IMR-90 (cell line): ENCODE data around the gene KRT3.

Experiments
- BHLHE40 ChIP-seq: fragments of 150-350 bp; IDR thresholded peaks from 2 replicates; pipeline ENCODE4 v1.6.1; 2016; ENCODE audit warnings: mild to moderate bottlenecking, low read depth, low read length
- CEBPB ChIP-seq: IDR thresholded peaks from 2 replicates; pipeline ENCODE4 v1.6.1; 2012; ENCODE audit warnings: low read depth, low read length, improper control_type of control experiment
- MAZ ChIP-seq: IDR thresholded peaks from 2 replicates; pipeline ENCODE4 v1.6.1; 2012; ENCODE audit warnings: low read depth, mild to moderate bottlenecking, low read length, improper control_type of control experiment, moderate library complexity, borderline replicate concordance
- NFE2L2 ChIP-seq: fragments of 150-350 bp; IDR thresholded peaks from 2 replicates; pipeline ENCODE4 v1.6.1; 2016; ENCODE audit warnings: low read depth, mild to moderate bottlenecking, low read length
- POLR2A ChIP-seq: IDR thresholded peaks from 2 replicates; pipeline ENCODE4 v1.6.1; 2012; ENCODE audit warnings: mild to moderate bottlenecking, low read depth, low read length
- RAD21 ChIP-seq: IDR thresholded peaks from 2 replicates; pipeline ENCODE4 v1.6.1; 2012; ENCODE audit warnings: low read length, improper control_type of control experiment
- RFX5 ChIP-seq: IDR thresholded peaks from 2 replicates; pipeline ENCODE4 v1.8.0; 2012; ENCODE audit warnings: low read depth, mild to moderate bottlenecking, low read length, moderate library complexity
- SMC3 ChIP-seq: fragments of 150-350 bp; IDR thresholded peaks from 2 replicates; pipeline ENCODE4 v1.6.1; 2016; ENCODE audit warnings: low read depth, mild to moderate bottlenecking, antibody characterized with exemption, low read length, moderate library complexity
- TF ChIP-seq, protein P1 (sequence below): conservative IDR thresholded peaks from 2 replicates; pipeline ENCODE4 v1.5.1; 2012; ENCODE audit warnings: mild to moderate bottlenecking, low read depth, low read length, improper control_type of control experiment
- TF ChIP-seq, protein P2 (sequence below): fragments of 150-350 bp; IDR thresholded peaks from 2 replicates; pipeline ENCODE4 v1.6.1; 2017; ENCODE audit warnings: mild to moderate bottlenecking, antibody characterized with exemption, low read length, low read depth

DNA sequence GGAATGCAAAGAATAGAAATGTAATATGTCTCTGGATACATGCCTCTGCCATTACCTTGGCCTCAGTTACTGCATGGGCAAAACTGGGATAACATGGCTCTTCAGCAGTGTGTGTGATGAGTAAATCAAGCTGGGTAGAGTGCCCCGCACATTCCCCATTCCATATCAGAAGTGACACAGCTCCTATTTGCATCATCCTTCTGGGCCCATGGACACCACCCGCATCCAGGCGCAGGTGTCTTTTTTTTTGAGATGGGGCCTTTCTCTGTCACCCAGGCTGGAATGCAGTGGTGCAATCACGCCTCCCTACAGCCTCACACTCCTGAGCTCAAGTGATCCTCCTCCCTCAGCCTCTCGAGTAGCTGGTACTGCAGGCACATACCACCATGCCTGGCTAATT, 50.4 kb downstream of the KRT3 start:
- TF ChIP-seq, protein P1, sequence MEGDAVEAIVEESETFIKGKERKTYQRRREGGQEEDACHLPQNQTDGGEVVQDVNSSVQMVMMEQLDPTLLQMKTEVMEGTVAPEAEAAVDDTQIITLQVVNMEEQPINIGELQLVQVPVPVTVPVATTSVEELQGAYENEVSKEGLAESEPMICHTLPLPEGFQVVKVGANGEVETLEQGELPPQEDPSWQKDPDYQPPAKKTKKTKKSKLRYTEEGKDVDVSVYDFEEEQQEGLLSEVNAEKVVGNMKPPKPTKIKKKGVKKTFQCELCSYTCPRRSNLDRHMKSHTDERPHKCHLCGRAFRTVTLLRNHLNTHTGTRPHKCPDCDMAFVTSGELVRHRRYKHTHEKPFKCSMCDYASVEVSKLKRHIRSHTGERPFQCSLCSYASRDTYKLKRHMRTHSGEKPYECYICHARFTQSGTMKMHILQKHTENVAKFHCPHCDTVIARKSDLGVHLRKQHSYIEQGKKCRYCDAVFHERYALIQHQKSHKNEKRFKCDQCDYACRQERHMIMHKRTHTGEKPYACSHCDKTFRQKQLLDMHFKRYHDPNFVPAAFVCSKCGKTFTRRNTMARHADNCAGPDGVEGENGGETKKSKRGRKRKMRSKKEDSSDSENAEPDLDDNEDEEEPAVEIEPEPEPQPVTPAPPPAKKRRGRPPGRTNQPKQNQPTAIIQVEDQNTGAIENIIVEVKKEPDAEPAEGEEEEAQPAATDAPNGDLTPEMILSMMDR: no peak
- TF ChIP-seq BHLHE40: no peak
- TF ChIP-seq SMC3: no peak
- no peak for TF ChIP-seq MAZ
- no peak for TF ChIP-seq NFE2L2
- TF ChIP-seq CEBPB: no peak
- TF ChIP-seq RAD21: no peak
- no peak for TF ChIP-seq RFX5
- TF ChIP-seq, protein P2, sequence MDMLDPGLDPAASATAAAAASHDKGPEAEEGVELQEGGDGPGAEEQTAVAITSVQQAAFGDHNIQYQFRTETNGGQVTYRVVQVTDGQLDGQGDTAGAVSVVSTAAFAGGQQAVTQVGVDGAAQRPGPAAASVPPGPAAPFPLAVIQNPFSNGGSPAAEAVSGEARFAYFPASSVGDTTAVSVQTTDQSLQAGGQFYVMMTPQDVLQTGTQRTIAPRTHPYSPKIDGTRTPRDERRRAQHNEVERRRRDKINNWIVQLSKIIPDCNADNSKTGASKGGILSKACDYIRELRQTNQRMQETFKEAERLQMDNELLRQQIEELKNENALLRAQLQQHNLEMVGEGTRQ: no peak
- TF ChIP-seq POLR2A: no peak
